Fibroblast of mammary gland (primary cell): ENCODE results near the gene SLC35F6.

Experiments used
- DNase-seq: peaks from one replicate; pipeline ENCODE4 v3.0.0-alpha.2; 2010; ENCODE audit warnings: low read depth
- H3K4me3 ChIP-seq: 2 replicates; pipeline ENCODE4 v1.5.1; 2011; ENCODE audit warnings: low read depth, mild to moderate bottlenecking, low read length, moderate library complexity; ENCODE audit not compliant: control insufficient read depth
- CTCF ChIP-seq: conservative IDR thresholded peaks from 2 replicates; pipeline ENCODE4 v1.5.1; 2011; ENCODE audit warnings: low read depth, low read length, inconsistent platforms; ENCODE audit not compliant: control insufficient read depth, insufficient read depth

SLC35F6 gene

DNA sequence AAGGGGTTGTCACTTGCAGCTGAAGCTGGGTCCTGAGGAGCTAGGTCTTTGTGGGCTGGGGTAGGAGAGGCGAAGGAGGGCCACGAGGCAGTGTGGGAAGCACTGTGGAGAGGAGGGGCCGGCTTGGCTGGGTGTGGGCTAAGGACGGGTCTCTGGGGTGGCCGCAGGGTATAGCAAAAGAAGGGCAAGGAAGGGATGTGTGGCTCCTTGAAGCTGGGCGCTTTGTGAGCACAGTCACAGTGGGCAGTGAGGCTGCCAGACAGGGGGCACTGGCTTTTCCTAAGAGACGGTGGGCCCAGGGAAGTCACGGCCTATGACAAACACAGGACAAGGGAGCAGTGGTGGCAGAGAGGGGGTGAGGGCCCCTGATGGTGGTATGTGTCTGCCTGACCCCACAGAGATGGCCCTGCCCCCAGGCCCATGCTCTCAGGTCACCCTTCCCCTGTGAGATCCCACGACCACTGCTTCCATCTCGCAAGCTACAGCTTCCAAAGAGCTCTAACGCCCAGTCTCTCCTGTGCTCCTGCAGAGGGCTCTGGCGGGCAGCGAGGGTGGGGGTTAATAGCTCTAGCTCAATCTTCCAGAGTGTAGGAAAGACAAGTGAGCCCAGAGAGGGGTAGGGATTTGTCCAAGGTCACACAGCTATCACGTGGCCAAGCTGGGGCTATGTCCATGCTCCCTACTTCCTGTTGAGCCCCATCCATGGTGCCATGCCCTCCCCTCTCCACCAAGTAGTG lies 39.1 kb upstream of the SLC35F6 start:
- DNase-seq, result no peak

DNA sequence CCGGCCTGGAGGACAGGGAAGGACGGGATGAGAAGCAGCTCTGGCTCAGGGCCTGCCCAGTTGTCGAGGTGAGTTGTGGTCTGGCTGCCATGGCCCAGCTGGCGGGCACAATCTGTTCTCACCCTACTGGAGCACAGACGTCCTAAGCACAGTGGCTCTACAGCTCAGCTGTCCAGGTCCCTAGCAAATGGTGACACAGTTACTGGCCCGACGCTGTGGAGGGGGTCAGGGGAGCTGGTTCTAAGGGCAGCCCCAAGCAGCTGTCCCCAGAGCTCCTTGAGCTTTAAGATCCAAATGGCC lies 38.6 kb upstream of the SLC35F6 start:
- no peak overlapping the region for H3K4me3 ChIP-seq
- DNase-seq, result no peak
- no peak for TF ChIP-seq CTCF

More for the DNA sequence above, 39.1 kb upstream of the SLC35F6 start:
- H3K4me3 ChIP-seq, result no peak overlapping the region
- no peak for TF ChIP-seq CTCF

DNA sequence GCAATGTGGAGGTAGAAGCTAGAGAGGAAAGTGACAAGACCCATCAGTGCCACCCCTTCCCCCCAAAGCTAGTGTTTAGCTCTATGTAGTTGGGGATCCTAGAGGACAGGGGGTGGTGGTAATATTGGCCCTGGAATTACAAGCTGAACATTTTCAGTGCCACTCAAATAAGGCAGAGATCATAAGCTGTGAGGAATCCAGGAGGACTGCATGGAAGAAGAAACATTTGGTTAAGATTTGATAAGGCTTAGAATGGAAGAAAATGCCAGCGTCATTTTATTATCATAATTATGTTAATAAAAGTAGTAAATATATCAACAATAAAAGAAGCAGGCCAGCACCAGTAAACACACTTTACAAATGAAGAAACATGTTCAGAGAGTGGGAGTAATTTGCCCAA lies 37.9 kb upstream of the SLC35F6 start:
- no peak for DNase-seq
- no peak overlapping the region for H3K4me3 ChIP-seq
- no peak for TF ChIP-seq CTCF

DNA sequence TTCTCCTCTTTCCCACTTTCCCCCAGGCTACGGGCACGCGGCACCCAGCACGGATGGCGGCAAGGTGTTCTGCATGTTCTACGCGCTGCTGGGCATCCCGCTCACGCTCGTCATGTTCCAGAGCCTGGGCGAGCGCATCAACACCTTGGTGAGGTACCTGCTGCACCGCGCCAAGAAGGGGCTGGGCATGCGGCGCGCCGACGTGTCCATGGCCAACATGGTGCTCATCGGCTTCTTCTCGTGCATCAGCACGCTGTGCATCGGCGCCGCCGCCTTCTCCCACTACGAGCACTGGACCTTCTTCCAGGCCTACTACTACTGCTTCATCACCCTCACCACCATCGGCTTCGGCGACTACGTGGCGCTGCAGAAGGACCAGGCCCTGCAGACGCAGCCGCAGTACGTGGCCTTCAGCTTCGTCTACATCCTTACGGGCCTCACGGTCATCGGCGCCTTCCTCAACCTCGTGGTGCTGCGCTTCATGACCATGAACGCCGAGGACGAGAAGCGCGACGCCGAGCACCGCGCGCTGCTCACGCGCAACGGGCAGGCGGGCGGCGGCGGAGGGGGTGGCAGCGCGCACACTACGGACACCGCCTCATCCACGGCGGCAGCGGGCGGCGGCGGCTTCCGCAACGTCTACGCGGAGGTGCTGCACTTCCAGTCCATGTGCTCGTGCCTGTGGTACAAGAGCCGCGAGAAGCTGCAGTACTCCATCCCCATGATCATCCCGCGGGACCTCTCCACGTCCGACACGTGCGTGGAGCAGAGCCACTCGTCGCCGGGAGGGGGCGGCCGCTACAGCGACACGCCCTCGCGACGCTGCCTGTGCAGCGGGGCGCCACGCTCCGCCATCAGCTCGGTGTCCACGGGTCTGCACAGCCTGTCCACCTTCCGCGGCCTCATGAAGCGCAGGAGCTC lies 36.2 kb upstream of the SLC35F6 start:
- DNase-seq, result no peak
- no peak overlapping the region for H3K4me3 ChIP-seq
- TF ChIP-seq CTCF, result no peak

DNA sequence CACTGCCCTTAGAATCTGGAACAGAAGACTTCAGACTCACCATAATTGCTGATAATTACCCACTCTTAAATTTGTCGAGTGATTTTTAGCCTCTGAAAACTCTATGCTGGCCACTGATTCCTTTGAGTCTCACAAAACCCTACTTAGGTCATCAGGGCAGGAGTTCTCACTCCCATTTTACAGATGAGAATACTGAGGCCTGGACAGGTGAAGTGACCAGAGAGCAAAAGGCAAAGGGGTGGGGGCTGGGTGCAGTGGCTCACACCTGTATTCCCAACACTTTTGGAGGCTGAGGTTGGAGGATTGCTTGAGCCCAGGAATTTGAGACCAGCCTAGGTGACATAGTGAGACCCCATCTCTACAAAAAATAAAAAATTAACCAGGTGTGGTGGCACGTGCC lies 34.8 kb upstream of the SLC35F6 start:
- no peak for TF ChIP-seq CTCF
- DNase-seq, result no peak
- no peak overlapping the region for H3K4me3 ChIP-seq

GRCh38 chr2:26730549-26731344 lies 33.3 kb upstream of the SLC35F6 start:
- no peak for DNase-seq
- no peak for TF ChIP-seq CTCF
- no peak overlapping the region for H3K4me3 ChIP-seq
